ENCODE measurements around the gene C11orf97. TPM values are rescaled to one million over a fixed set of nuclear protein-coding genes. Genes with fewer than 3 reads are reported as not detected.
A peak's percentile ranks its signal among the peaks of the same experiment; 100 is the strongest.

C11orf97 gene
- total and polyA plus RNA-seq, 9 of the 15 experiments (the other 6 are each of a cell fraction or from before 2014, with no cell fraction given), result not detected

DNA sequence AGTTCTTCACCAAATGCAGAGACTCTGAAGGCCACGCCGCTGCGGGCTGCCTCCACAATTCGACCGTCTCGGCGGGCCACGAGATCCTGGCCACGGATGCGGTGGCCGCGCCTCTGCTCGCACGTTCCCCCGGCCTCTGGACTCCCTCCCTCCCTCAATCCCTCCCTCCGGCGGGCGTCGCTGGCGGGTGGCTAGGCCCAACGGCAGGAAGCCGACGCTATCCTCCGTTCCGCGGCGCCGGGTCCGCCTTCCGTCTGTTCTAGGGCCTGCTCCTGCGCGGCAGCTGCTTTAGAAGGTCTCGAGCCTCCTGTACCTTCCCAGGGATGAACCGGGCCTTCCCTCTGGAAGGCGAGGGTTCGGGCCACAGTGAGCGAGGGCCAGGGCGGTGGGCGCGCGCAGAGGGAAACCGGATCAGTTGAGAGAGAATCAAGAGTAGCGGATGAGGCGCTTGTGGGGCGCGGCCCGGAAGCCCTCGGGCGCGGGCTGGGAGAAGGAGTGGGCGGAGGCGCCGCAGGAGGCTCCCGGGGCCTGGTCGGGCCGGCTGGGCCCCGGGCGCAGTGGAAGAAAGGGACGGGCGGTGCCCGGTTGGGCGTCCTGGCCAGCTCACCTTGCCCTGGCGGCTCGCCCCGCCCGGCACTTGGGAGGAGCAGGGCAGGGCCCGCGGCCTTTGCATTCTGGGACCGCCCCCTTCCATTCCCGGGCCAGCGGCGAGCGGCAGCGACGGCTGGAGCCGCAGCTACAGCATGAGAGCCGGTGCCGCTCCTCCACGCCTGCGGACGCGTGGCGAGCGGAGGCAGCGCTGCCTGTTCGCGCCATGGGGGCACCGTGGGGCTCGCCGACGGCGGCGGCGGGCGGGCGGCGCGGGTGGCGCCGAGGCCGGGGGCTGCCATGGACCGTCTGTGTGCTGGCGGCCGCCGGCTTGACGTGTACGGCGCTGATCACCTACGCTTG, 31.7 kb downstream of the C11orf97 start, which contains the start of gene FUT4 (continued):
- TF ChIP-seq NBN (IDR thresholded peaks at IDR 0.05; ENCODE audit: low read depth) (peak; percentile 88; the same call in 1 of the 2 replicates), ATF7 (IDR thresholded peaks at IDR 0.05) (peak; percentile 31; the same call in 1 of the 2 replicates), TCF7 (IDR thresholded peaks at IDR 0.05; ENCODE audit: borderline replicate concordance) (no peak; the same call in 1 of the 2 replicates), ZNF507 (tag; conservative IDR thresholded peaks at IDR 0.05) (no peak), NFXL1 (CRISPR knock-in tag; IDR thresholded peaks at IDR 0.05) (no peak), SOX6 (IDR thresholded peaks at IDR 0.05) (no peak), CXXC5 (CRISPR knock-in tag; IDR thresholded peaks at IDR 0.05) (peak; percentile 85), SIN3A (IDR thresholded peaks at IDR 0.05; ENCODE audit: borderline replicate concordance in 2 of 2, control insufficient read depth in 1 of 2, low read depth in 2 of 2, low read length in 2 of 2) (0 out of 4 replicates have a peak, but pooled peaks of 1 of the 2 experiments have one; percentile 29), ZNF197 (CRISPR knock-in tag; IDR thresholded peaks at IDR 0.05; ENCODE audit: low read depth) (no peak), HNRNPUL1 (IDR thresholded peaks at IDR 0.05; ENCODE audit: low read length) (no peak), JUN (IDR thresholded peaks at IDR 0.05; ENCODE audit: borderline replicate concordance, low read depth, low read length) (peak; percentile 22; the same call in 1 of the 2 replicates), JUN (CRISPR knock-in tag; IDR thresholded peaks at IDR 0.05; ENCODE audit: borderline replicate concordance) (no peak; the same call in 1 of the 2 replicates), ZC3H4 (CRISPR knock-in tag; IDR thresholded peaks at IDR 0.05; ENCODE audit: borderline replicate concordance) (no peak), GATAD2B (IDR thresholded peaks at IDR 0.05; ENCODE audit: borderline replicate concordance) (peak; percentile 48; the same call in 1 of the 2 replicates), ETV5 (CRISPR knock-in tag; IDR thresholded peaks at IDR 0.05; ENCODE audit: low read depth) (peak; percentile 51; the same call in 1 of the 2 replicates), GTF2F1 (IDR thresholded peaks at IDR 0.05; ENCODE audit: low read depth, low read length) (peak; percentile 67; the same call in 1 of the 2 replicates), ZBTB17 (CRISPR knock-in tag; IDR thresholded peaks at IDR 0.05) (peak; percentile 81), CSDE1 (IDR thresholded peaks at IDR 0.05) (no peak; a peak in 1 of 4 replicates), ZEB2 (IDR thresholded peaks at IDR 0.05) (peak; percentile 78)
- TF ChIP-seq, protein P1, sequence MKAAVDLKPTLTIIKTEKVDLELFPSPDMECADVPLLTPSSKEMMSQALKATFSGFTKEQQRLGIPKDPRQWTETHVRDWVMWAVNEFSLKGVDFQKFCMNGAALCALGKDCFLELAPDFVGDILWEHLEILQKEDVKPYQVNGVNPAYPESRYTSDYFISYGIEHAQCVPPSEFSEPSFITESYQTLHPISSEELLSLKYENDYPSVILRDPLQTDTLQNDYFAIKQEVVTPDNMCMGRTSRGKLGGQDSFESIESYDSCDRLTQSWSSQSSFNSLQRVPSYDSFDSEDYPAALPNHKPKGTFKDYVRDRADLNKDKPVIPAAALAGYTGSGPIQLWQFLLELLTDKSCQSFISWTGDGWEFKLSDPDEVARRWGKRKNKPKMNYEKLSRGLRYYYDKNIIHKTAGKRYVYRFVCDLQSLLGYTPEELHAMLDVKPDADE (conservative IDR thresholded peaks at IDR 0.05; ENCODE audit: control insufficient read depth, low read depth, low read length), result no peak; the same call in none of the 2 replicates
- TF ChIP-seq, protein P2, sequence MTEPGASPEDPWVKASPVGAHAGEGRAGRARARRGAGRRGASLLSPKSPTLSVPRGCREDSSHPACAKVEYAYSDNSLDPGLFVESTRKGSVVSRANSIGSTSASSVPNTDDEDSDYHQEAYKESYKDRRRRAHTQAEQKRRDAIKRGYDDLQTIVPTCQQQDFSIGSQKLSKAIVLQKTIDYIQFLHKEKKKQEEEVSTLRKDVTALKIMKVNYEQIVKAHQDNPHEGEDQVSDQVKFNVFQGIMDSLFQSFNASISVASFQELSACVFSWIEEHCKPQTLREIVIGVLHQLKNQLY (CRISPR knock-in tag; conservative IDR thresholded peaks at IDR 0.05), result no peak
- TF ChIP-seq, protein P3, sequence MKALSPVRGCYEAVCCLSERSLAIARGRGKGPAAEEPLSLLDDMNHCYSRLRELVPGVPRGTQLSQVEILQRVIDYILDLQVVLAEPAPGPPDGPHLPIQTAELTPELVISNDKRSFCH (CRISPR knock-in tag; IDR thresholded peaks at IDR 0.05), result no peak
- TF ChIP-seq, protein P3 (tag; IDR thresholded peaks at IDR 0.05), result no peak
- TF ChIP-seq, protein P4, sequence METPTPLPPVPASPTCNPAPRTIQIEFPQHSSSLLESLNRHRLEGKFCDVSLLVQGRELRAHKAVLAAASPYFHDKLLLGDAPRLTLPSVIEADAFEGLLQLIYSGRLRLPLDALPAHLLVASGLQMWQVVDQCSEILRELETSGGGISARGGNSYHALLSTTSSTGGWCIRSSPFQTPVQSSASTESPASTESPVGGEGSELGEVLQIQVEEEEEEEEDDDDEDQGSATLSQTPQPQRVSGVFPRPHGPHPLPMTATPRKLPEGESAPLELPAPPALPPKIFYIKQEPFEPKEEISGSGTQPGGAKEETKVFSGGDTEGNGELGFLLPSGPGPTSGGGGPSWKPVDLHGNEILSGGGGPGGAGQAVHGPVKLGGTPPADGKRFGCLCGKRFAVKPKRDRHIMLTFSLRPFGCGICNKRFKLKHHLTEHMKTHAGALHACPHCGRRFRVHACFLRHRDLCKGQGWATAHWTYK (CRISPR knock-in tag; IDR thresholded peaks at IDR 0.05), result peak; percentile 100
